BLaER1 (cell line): ENCODE results near the gene EIF4B.

Source experiments
- H3K27ac ChIP-seq: shearing (Covaris generic); formaldehyde crosslinking; 2 replicates; pipeline ENCODE4 v1.8.1; 2022
- H3K27me3 ChIP-seq: shearing (Covaris generic); formaldehyde crosslinking; 2 replicates; pipeline ENCODE4 v1.8.1; 2022
- H3K36me3 ChIP-seq: shearing (Covaris generic); formaldehyde crosslinking; 2 replicates; pipeline ENCODE4 v1.8.1; 2022
- H3K4me1 ChIP-seq: shearing (Covaris generic); formaldehyde crosslinking; 2 replicates; pipeline ENCODE4 v1.8.1; 2022
- H3K4me2 ChIP-seq: shearing (Covaris generic); formaldehyde crosslinking; 2 replicates; pipeline ENCODE4 v1.8.1; 2022
- H3K4me3 ChIP-seq: shearing (Covaris generic); formaldehyde crosslinking; 2 replicates; pipeline ENCODE4 v1.8.1; 2022
- H3K9ac ChIP-seq: shearing (Covaris generic); formaldehyde crosslinking; 2 replicates; pipeline ENCODE4 v1.8.1; 2022
- H3K9me3 ChIP-seq: shearing (Covaris generic); formaldehyde crosslinking; 2 replicates; pipeline ENCODE4 v1.8.1; 2022
- H4K20me1 ChIP-seq: shearing (Covaris generic); formaldehyde crosslinking; 2 replicates; pipeline ENCODE4 v1.8.1; 2022
- Cebpa-rat ChIP-seq: shearing (Covaris generic); IDR thresholded peaks from 2 replicates; pipeline ENCODE4 v1.8.1; 2022

The EIF4B gene

DNA sequence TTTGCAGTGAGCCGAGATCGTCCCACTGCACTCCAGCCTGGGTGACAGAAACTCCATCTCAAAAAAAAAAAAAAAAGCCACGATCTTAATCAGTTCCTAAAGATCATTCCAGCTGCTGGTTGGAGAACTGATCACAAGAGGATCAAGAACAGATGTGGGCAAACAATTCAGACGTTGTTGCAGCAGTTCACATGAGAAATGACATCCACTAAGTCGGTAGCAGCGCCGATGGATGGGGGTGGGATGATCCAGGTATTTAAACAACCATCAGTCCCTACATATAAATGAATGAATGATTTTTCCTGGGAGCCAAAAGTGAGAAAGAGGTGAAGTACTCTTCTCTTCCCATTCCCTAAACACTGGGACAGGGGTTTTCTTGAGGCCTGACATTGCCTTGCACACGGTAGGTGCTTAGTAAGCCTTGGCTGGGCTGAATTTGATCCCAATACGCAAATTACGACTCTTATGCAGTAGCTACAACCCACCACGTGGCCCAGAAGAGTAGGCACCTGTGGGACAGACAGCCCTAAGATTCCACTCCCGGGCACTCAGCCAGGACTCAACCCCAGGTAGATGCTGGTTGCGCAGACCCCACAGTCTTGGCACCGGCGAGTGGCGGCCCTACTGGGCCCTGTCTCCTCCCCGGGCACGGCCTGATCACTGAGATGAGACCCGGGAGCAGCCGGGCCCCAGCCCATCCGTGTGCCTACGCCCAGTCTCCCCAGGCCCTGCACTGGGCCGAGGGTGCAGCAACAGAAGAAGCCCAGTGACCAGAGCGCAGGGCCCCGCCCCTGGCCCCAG is 72.4 kb downstream of the EIF4B start:
- no peaks in the 10 kb centered on the region for H3K27me3 ChIP-seq
- peak overlapping the region; percentile 86 for H3K9ac ChIP-seq
- H4K20me1 ChIP-seq = no peaks in the 10 kb centered on the region
- peak overlapping the region; percentile 86 for H3K4me2 ChIP-seq
- H3K4me1 ChIP-seq = peaks cover 21% of the 10 kb centered on the region
- peaks cover 41% of the 10 kb centered on the region for H3K36me3 ChIP-seq
- H3K9me3 ChIP-seq = no peaks in the 10 kb centered on the region
- peak overlapping the region; percentile 84 for H3K27ac ChIP-seq
- peak overlapping the region; percentile 82 for H3K4me3 ChIP-seq
- TF ChIP-seq Cebpa-rat = no peak

DNA sequence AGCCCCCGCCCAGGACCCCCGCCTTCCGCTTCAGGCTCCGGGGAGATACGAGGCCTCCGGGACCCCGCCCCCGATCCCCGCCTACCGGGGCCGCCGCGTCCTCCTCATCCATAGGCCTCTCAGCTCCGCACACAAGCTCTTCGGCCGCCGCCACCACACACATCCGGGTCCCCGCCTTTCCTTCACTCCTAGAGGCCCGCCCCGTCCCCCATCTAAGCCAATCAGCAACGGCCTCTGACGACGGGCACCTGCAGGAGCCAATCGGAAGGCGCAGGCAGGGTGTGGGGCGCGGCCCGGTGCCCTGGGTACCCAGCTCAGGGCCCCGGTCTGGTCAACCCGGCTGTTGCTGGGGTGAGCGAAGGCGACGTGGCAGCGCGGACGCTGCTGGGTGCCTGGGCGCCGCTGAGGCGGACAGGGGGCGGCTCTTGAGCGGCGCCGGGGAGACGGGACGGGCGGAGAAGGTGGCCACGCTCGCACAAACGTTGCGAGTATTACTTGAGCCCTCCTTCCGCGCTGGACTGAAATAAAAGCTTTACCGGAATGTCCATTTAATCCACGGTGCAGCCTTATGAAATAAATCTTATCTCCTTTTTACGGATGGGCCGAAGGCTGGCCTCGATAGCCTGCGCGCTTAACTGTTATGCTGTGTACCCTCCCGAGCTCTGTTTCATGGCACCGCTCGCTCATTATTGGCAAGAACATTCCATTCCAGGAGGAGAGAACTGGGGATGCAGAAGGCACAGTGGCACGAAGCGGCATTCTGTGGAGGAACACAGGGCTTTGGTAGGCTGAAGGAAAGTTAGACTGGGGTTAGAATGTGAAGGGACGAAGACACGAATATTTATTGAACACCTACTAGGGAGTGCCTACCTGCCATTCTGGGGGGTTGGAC is 73.2 kb downstream of the EIF4B start, which contains the start of gene SPRYD3:
TSS of gene SPRYD3 (minus strand) at position 165 of the 892 bp plus-strand sequence. CDS start at position 108, 57 bp downstream.
- H3K4me2 ChIP-seq = peak within 1 kb of the TSS; percentile 86
- peak within 1 kb of the TSS; percentile 84 for H3K27ac ChIP-seq
- TF ChIP-seq Cebpa-rat = no peak
- H3K4me3 ChIP-seq = peak within 1 kb of the TSS; percentile 82
- peaks cover 32% of the 10 kb centered on the region for H3K36me3 ChIP-seq
- H3K9me3 ChIP-seq = 0 out of 2 replicates have a peak, but pooled peaks cover 4% of the 10 kb centered on the region
- no peaks in the 10 kb centered on the region for H3K27me3 ChIP-seq
- H3K4me1 ChIP-seq = peaks cover 21% of the 10 kb centered on the region
- H3K9ac ChIP-seq = peak within 1 kb of the TSS; percentile 86
- H4K20me1 ChIP-seq = no peaks in the 10 kb centered on the region

DNA sequence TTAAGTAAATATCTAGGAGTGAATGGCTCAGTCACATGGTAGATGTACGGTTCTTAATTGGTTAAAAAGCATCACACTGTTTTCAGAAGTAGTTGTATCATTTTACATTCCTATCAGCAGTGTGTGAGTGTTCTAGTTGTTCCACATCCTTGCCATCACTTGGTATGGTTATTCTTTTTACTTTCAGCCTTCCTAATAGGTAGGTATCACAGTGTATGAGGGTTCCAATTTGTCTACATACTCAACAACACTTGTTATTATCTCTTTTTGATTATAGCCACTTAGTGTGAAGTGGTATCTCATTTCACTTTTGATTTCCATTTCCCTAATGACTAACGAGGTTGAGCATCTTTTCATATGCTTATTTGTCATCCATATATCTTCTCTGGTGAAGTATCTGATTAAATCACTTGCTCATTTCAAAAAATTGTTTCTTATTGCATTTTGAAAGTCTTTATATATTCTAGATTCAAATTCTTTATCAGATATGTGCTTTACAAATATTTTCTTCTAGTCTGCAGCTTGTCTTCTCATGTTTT is 76.5 kb downstream of the EIF4B start:
- H3K9ac ChIP-seq = no peak overlapping the region
- no peak for TF ChIP-seq Cebpa-rat
- H3K4me2 ChIP-seq = no peak overlapping the region
- H3K27ac ChIP-seq = no peak overlapping the region
- H3K36me3 ChIP-seq = 0 out of 2 replicates have a peak, but pooled peaks cover under 1% of the 10 kb centered on the region
- peaks cover 17% of the 10 kb centered on the region for H3K4me1 ChIP-seq
- H3K4me3 ChIP-seq = no peak overlapping the region
- no peaks in the 10 kb centered on the region for H4K20me1 ChIP-seq
- no peaks in the 10 kb centered on the region for H3K27me3 ChIP-seq
- 0 out of 2 replicates have a peak, but pooled peaks cover 7% of the 10 kb centered on the region for H3K9me3 ChIP-seq

DNA sequence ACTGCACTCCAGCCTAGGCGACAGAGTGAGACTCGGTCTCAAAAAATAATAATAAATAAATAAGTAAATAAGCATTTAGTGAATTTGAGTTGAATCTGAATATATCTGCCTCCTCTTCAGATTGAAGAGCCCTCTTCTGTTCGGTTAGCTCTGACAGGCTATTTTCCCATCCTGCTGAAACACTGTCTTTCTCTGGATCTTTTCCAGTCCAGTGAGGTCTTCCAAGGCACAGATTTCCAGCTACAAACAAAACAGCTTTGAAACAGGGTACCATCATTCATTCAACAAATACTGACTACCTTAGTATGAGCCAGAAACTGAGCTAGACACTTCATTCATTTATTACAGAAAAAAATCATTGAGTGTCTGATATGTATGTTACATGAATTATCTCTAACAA is 80.1 kb downstream of the EIF4B start:
- Histone ChIP-seq H3K4me2 (no peak overlapping the region), H3K27ac (no peak overlapping the region), H3K4me1 (no peaks in the 10 kb centered on the region), H4K20me1 (no peaks in the 10 kb centered on the region), H3K36me3 (no peaks in the 10 kb centered on the region), H3K9ac (no peak overlapping the region), H3K27me3 (no peaks in the 10 kb centered on the region), H3K9me3 (0 out of 2 replicates have a peak, but pooled peaks cover 7% of the 10 kb centered on the region), H3K4me3 (no peak overlapping the region)
- no peak for TF ChIP-seq Cebpa-rat

DNA sequence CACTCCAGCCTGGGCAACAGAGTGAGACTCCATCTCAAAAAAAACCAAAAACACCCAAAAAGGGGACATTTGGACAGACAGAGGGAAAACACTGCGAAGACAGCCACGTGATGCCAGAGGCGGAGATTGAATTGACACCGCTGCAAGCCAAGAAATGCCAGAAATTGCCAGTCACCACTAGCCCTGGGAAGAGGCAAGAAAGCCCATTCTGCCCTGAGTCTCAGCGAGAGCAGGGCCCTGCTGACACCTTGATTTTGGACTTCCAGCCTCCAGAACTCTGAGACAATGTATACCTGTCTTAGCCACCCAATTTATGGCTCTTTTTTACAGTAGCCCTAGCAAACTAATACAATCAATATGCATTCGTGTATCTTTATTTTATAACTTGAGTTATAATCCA is 83.8 kb downstream of the EIF4B start:
- Histone ChIP-seq H3K4me1 (no peaks in the 10 kb centered on the region), H4K20me1 (no peaks in the 10 kb centered on the region), H3K9me3 (no peaks in the 10 kb centered on the region)

DNA sequence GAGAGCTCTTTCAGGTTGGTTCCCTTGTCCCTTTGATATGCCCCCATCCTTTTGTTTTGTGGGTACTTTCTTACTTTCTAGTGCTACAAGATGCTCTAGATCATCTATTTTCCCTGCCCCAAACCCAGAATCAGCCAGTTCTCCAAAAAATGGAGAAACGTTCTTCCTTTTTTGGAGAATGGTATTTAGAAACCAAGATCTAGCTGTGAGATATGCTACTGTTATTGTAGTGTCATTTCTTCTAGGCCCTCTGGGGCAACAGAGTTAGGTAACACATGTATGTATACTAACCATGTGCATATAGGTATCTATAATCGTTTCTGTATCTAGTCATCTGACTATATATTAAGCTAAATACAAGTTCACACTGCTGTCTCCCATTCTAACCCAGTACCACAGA is 84.3 kb downstream of the EIF4B start:
- no peaks in the 10 kb centered on the region for H4K20me1 ChIP-seq
- no peaks in the 10 kb centered on the region for H3K9me3 ChIP-seq
- no peaks in the 10 kb centered on the region for H3K27me3 ChIP-seq
- H3K27ac ChIP-seq = no peak overlapping the region
- H3K9ac ChIP-seq = no peak overlapping the region
- H3K4me2 ChIP-seq = no peak overlapping the region
- no peak for TF ChIP-seq Cebpa-rat
- H3K4me1 ChIP-seq = no peaks in the 10 kb centered on the region
- no peak overlapping the region for H3K4me3 ChIP-seq
- no peaks in the 10 kb centered on the region for H3K36me3 ChIP-seq

More for the DNA sequence above, 83.8 kb downstream of the EIF4B start:
- Histone ChIP-seq H3K4me3 (no peak overlapping the region), H3K4me2 (no peak overlapping the region), H3K27me3 (no peaks in the 10 kb centered on the region), H3K27ac (no peak overlapping the region), H3K9ac (no peak overlapping the region), H3K36me3 (no peaks in the 10 kb centered on the region)
- TF ChIP-seq Cebpa-rat = no peak

DNA sequence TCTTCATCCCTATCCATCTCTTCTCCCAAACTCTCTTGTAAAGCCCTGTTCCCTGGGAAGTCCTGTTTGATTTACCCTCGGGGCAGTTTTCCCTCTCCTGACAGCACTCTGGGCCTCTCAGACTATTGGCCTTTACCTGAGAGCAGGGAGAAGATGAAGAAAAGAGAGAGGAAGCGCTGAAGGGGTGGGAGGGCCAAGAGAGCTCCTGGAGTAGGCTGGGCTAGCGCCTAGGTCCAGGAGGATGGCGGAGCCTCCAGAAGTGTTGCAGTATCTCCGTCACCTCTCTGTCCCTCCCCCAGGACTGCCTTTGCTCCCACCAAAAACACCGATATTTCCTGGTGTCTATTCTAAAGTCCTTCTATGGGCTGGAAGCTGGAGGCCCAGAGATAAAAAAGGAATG is 85.5 kb downstream of the EIF4B start:
- Histone ChIP-seq H4K20me1 (no peaks in the 10 kb centered on the region), H3K27me3 (peaks cover 11% of the 10 kb centered on the region), H3K4me3 (no peak overlapping the region), H3K9me3 (no peaks in the 10 kb centered on the region), H3K4me2 (no peak overlapping the region), H3K36me3 (no peaks in the 10 kb centered on the region), H3K27ac (no peak overlapping the region), H3K9ac (no peak overlapping the region), H3K4me1 (no peaks in the 10 kb centered on the region)
- TF ChIP-seq Cebpa-rat = no peak
